ENCODE results near the gene HSF5. TPM values are rescaled to one million over a fixed set of nuclear protein-coding genes. Genes with fewer than 3 reads are reported as not detected.

HSF5 gene
- total RNA-seq, 1 donor from 2014 or later, result not detected

- no peak overlapping the region for H3K4me3 ChIP-seq
- TF ChIP-seq CTCF (IDR thresholded peaks at IDR 0.05; ENCODE audit: borderline replicate concordance), result no peak
- no peaks in the 10 kb centered on the region for H3K27me3 ChIP-seq (ENCODE audit: low read depth)
- H3K36me3 ChIP-seq, result no peaks in the 10 kb centered on the region
- intact Hi-C loops (cut with micrococcal nuclease), result no loop called here
- DNase-seq, result no peak
- no peak overlapping the region for H3K27ac ChIP-seq (replicated peaks)
- no peaks in the 10 kb centered on the region for H3K4me1 ChIP-seq
- H3K9me3 ChIP-seq (replicated peaks), result no peaks in the 10 kb centered on the region
These were observed 85.5 kb downstream of the HSF5 start for GRCh38 chr17:58402679-58403078.

- Histone ChIP-seq H3K4me1 (no peaks in the 10 kb centered on the region), H3K27me3 (ENCODE audit: low read depth) (no peaks in the 10 kb centered on the region), H3K4me3 (no peak overlapping the region), H3K27ac (replicated peaks) (no peak overlapping the region), H3K9me3 (replicated peaks) (no peaks in the 10 kb centered on the region), H3K36me3 (no peaks in the 10 kb centered on the region)
- TF ChIP-seq CTCF (IDR thresholded peaks at IDR 0.05; ENCODE audit: borderline replicate concordance), result no peak
- DNase-seq, result no peak
- intact Hi-C loops (cut with micrococcal nuclease), result no loop called here
These were observed 86.2 kb downstream of the HSF5 start for GRCh38 chr17:58402047-58402446.

DNA sequence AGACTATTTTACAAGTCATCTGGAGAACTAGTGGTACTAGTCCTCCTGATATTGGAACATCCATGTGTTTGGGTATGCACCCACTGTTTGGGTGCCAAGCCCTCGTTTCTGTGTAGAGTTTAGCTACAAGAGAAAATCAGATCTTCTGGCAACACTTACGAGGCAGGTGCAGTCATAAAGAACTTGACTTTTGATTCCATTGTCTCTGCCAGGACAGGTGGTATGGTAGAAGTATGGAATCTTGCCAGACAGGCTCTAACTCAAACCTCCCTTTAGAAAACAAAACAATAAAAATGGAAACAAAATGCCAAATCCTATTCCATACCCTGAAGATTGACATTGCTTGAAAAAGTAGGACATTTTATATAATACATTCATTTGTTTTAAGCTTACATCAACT, 86.9 kb downstream of the HSF5 start:
- Histone ChIP-seq H3K36me3 (no peaks in the 10 kb centered on the region), H3K27me3 (ENCODE audit: low read depth) (no peaks in the 10 kb centered on the region), H3K27ac (replicated peaks) (no peak overlapping the region), H3K9me3 (replicated peaks) (no peaks in the 10 kb centered on the region), H3K4me3 (no peak overlapping the region), H3K4me1 (no peaks in the 10 kb centered on the region)
- no peak for TF ChIP-seq CTCF (IDR thresholded peaks at IDR 0.05; ENCODE audit: borderline replicate concordance)
- DNase-seq, result no peak
- intact Hi-C loops (cut with micrococcal nuclease), result no loop called here

DNA sequence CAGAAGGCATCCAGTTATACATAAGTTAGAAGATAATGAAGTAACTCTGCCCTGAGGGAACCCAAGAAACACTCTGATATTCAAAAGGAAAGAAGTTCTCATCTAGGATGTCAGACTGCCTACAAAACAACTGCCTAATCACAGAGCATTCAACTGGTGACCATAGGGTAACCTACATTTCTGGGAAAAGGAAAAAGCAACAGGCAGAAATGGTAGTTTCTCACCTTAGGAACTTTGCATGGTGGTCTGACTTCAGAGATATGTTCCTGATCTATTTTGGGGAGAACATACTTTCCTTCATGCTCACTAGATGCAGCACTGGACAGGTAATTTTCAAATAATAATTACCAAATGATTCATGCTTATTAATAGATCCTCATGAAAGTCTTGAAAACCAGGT, 87.4 kb downstream of the HSF5 start:
- no peaks in the 10 kb centered on the region for H3K36me3 ChIP-seq
- no peak overlapping the region for H3K27ac ChIP-seq (replicated peaks)
- no peak for DNase-seq
- H3K9me3 ChIP-seq (replicated peaks), result no peaks in the 10 kb centered on the region
- peaks cover 2% of the 10 kb centered on the region for H3K27me3 ChIP-seq (ENCODE audit: low read depth)
- intact Hi-C loops (cut with micrococcal nuclease), result no loop called here
- H3K4me3 ChIP-seq, result no peak overlapping the region
- H3K4me1 ChIP-seq, result no peaks in the 10 kb centered on the region
- TF ChIP-seq CTCF (IDR thresholded peaks at IDR 0.05; ENCODE audit: borderline replicate concordance), result no peak

DNA sequence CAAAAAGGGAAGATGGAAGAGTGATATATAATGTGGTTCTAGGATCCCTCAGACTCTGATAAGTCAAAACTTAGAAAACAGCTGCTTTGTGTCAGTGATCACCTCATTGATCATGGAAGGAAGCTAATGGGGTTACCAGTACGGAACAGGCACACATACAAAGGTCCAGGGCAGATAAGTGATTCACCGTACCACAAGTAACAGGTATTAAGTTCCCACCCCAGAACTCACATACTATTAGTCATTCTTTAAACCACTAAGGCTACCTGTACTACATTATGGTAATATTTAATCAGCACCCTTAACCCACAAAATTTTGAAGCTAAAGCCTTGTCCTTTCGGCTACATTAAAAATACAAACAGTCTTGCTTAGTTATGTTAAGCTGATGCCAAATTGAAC, 88.2 kb downstream of the HSF5 start:
- no peak for TF ChIP-seq CTCF (IDR thresholded peaks at IDR 0.05; ENCODE audit: borderline replicate concordance)
- H3K9me3 ChIP-seq (replicated peaks), result no peaks in the 10 kb centered on the region
- DNase-seq, result no peak
- no peak overlapping the region for H3K27ac ChIP-seq (replicated peaks)
- intact Hi-C loops (cut with micrococcal nuclease), result no loop called here
- no peak overlapping the region for H3K4me3 ChIP-seq
- peaks cover 9% of the 10 kb centered on the region for H3K27me3 ChIP-seq (ENCODE audit: low read depth)
- no peaks in the 10 kb centered on the region for H3K4me1 ChIP-seq
- no peaks in the 10 kb centered on the region for H3K36me3 ChIP-seq
